ENCODE measurements around the gene RFTN1.

DNA sequence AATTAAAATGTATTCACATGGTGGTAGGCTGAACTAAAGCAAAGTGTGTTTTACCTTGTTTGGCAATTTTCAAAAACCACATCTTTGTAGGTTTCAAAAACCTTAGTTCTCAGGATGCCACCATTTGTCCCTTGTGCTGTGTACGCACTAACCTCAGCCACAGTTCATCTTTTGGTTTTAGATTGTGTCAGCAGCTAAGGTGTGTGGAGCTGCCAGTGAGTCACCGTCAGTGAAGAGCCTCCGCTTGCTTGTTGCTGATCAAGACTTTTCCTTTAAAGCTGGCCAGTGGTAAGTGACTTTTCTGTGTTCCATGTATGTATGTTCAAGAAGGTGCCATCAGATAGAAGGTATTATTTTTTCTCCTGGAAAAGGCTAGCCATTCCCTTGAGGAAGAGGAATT lies 227.3 kb downstream of the RFTN1 start:
- TF ChIP-seq SP1 (IDR thresholded peaks at IDR 0.05) (no peak), CTBP1 (IDR thresholded peaks at IDR 0.05; ENCODE audit: borderline replicate concordance) (no peak), BHLHE40 (IDR thresholded peaks at IDR 0.05; ENCODE audit: borderline replicate concordance) (no peak), PKNOX1 (IDR thresholded peaks at IDR 0.05) (no peak), LEF1 (IDR thresholded peaks at IDR 0.05; ENCODE audit: borderline replicate concordance) (no peak), FOXK2 (IDR thresholded peaks at IDR 0.05) (no peak), SUZ12 (IDR thresholded peaks at IDR 0.05) (no peak), FOXM1 (IDR thresholded peaks at IDR 0.05; ENCODE audit: borderline replicate concordance) (no peak), TARDBP (IDR thresholded peaks at IDR 0.05) (no peak), ZNF384 (IDR thresholded peaks at IDR 0.05) (no peak), FOXA1 (IDR thresholded peaks at IDR 0.05) (no peak), ARNT (IDR thresholded peaks at IDR 0.05) (no peak), ELF4 (IDR thresholded peaks at IDR 0.05) (no peak)

Data from HEK293T (cell line).